Activated CD8-positive, alpha-beta memory T cell treated with anti-CD3 and anti-CD28 coated beads, Interleukin-2, amount 50 U/mL, for 4 hours (primary cell): ENCODE measurements around the gene PARK7.
"Not testable (repeated sequence)": the region's sequence is repeated elsewhere in the genome, so short reads cannot be mapped to it uniquely, and the experiment has no call there.

ENCODE experiments used
- DNase-seq: peaks from one replicate; pipeline ENCODE4 v3.0.0-alpha.2; 2020

The PARK7 gene

DNA sequence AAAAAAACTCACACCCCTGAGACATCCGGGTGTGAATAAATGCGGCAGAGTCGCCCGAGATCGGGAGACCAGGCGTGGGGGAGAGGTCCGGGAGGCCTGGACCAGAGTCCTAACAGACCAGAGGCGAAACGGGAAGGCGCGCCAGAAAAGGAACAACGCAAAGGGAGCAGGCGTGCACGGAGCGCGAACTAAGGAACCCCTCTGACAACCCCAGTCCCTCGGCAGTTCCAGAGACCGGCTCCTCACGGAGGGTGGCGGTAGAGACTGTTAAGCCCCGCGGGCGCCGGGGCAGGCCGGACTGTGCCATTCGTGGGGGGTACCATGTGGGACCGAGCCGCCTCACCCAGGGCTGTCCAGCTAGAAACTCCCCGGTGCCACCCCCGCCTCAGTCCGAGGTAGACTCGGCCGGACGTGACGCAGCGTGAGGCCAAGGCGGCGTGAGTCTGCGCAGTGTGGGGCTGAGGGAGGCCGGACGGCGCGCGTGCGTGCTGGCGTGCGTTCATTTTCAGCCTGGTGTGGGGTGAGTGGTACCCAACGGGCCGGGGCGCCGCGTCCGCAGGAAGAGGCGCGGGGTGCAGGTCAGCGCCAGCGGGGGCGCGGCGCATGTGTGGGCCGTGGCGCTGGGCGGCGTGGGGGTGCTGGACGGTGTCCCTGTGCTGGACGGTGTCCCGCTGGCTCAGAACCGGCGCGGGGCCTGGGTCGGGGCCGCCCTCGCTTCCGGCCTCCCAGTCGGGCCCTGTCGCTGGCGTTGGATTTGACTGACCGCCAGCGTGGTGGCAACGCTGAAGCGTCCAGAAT lies at the start of gene PARK7:
Gene PARK7, plus strand, starts transcription at position 496 of the 798 bp plus-strand sequence. CDS start 1,075 bp downstream, outside the sequence.
- DNase-seq = peak; percentile 99

DNA sequence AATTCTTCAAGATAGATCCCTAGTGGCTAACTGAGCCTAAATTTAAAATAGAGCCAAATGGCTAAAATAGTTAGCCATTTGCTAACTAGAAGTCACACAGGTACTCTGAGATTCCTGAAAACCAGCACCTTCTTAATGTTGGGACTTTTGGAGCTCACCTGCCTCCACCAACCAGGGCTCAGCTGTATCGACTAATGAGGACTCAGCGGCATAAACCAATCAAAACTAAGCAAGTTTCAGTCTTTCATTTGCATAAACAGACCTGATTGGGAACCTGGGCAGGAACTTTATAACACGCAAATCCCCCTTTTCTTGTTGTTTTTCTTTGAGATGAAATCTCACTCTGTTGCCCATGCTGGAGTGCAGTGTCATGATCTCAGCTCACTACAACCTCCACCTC lies 49.4 kb upstream of the PARK7 start:
- no peak for DNase-seq

DNA sequence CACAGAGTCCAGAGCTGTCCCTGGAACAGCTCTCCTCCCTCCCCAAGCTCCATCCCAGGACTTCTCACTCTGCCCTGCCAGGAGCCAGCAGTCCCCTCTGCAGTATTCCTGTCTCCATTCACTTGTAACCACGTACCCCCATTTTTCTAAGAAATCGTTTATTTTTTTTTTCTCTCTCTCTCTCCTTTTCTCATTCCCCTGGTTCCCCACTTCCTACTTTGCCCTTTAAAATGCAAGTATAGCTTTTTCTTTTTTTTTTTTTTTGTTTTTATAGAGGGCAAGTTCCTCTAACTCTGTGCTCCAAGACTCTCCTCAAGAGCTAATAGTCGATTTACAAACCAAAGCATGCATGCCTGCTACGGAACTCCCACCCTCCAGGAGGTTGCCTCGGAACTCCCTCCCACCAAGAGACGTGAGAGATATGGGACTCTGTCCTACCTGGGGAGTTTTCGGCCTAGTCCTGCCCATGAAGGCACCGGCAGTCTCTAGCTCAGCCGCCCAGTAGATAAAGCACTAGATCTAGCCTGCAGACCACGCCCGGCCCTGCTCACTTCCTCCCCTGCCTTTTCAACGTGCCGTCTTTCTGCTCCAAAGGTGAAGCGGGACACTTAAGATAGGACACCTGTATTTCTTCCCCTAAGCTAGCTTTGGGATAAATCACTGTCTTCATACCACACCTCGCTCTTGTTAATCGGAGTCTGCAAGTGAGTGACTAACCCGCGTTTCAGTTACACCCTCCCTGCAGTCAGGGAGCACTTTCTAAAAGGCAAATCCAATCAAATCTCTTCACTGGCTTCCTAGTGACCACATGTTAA lies 48.6 kb upstream of the PARK7 start:
- DNase-seq = no peak

DNA sequence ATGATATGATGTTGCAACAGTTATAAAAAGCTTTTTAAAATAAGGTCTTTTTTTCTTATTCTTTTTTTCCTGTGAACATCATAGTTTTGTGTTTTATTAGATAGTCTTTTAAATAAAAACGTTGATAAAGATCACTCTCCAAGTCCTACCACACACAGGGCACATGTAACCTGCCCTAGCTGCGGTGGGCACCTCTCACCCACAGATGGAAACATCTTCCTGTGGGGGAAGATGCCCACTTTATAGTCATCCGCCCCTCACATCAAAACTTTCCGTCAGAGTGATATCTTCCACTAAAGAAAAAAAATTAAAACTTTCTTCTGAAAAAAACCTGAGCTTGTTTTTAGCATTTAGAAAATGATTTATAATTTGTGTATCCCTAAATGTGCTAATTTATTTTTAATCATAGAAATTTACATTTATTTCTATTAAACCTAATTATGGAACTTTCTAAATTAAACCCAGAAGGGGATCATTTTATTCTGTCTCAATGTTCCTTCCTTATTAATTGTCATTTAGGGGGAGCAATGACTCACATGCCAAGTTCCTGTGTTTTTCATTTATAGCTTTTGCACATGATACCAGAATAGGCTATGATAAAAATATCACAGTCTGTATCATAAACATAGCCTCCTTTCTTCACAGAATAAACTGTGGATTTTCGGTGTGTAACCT lies 45.5 kb upstream of the PARK7 start:
- DNase-seq = peak; percentile 69

DNA sequence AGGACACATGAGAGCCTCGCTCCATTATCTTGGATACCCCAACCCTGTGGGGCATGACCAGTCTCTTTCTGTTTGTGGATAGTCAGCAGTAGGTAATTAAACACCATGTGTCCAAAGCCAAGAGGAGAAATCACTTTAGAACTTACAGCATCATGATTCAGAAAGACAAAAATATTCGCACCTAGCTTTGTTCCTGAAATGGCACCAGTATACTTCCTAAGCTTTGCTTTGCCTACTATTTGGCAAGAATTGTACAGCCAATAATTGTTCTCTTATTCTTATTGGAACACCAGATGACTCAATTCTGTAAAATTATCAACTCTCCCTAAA lies 45.0 kb upstream of the PARK7 start:
- DNase-seq = no peak

DNA sequence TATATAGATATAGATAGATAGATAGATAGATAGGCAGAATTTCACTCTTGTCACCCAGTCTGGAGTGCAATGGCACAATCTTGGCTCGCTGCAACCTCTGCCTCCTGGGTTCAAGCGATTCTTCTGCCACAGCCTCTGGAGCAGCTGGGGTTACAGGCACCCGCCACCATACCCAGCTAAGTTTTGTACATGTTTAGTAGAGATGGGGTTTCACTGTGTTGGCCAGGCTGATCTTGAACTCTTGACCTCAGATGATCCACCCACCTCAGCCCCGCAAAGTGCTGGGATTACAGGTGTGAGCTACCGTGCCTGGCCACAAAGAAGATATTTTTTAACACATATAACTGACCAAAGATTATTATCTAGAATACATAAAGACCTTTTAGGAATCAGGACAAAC lies 43.5 kb upstream of the PARK7 start:
- DNase-seq = not testable (repeated sequence)

DNA sequence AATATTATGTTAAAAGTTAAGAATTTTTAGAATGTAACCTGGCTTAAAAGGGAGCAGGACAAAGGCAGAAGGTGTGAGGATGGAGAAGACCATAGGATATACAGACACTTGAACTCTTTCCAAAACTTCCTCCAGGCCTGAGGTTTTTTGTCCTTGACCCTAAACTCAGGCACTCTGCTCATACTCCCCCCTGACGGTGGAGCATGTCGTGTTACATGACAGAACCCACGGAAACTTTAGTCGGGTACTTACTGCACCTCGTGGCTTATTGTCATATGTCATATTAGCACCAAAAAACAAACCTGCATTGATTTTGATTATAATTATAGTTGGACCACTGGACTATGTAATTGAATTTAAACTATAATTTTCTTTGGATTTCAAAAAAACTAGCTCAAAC lies 41.6 kb upstream of the PARK7 start:
- no peak for DNase-seq

DNA sequence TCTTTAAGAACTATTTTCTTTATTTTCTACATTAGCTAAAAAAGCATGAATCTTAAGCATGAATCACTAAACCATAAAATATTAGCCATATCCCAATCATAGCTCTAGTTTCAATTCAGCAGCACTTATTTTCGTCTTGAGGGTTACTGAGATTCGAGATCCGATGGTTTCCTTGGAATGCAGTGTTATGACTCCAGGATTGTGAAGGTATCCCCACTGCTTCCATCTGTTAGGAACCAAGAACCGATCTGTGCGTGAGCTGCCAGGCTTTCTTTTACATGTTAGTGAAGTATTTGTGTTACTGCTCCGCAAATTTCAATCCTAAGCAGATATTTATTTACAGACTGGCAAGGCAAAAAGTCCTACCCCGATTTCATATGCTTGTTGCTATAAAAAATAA lies 39.7 kb upstream of the PARK7 start:
- DNase-seq = no peak

DNA sequence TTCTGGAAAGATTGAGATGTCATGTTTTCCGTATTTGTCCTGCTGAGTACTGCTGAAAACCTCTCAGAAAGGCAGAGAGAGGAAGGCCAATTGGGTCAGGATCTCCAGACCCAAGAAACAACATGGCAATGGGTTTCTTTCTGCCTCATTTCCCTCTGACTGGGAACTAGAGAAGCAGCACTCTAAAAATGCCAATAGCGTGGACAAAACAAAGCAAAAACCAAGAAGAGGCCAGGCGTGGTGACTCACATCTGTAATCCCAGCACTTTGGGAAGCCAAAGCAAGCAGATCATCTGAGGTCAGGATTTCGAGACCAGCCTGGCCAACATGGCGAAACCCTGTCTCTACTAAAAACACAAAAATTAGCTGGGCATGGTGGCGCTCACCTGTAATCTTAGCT lies 39.2 kb upstream of the PARK7 start:
- no peak for DNase-seq

DNA sequence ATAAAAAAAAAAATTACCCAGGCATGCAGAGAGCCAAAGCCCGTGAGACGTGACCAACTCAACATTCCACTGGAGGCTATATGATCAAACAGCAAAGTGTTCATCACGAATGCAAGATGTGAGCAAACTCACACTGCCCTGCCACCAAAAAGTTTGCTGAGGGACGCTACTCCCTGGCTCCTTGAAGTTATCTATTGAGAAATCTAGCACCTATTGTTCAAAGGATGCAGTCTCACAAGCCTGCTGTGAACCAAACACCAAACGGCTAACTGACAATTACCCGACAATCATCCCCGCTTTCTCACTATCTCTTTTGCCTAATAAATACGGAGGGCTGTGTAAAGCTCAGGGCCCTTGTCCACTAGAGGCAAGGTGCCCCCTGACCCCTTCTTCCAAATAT lies 34.5 kb upstream of the PARK7 start:
- DNase-seq = not testable (repeated sequence)

DNA sequence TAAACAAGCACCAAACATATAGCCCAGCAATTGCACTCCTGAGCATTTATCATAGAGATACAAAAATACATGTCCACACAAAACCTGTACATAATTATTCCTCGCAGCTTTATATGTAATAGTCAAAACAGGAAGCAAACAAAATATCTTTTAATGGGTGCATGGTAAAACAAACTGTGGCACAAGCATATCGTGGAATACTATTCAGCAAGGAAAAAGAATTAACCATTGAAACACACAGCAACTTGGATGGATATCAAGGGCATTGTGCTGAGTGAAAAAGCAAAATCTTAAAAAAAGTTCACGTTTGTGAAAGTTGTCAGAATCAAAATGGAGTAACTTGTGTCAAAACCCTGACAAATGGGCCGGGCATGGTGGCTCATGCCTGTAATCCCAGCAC lies 33.3 kb upstream of the PARK7 start:
- no peak for DNase-seq

DNA sequence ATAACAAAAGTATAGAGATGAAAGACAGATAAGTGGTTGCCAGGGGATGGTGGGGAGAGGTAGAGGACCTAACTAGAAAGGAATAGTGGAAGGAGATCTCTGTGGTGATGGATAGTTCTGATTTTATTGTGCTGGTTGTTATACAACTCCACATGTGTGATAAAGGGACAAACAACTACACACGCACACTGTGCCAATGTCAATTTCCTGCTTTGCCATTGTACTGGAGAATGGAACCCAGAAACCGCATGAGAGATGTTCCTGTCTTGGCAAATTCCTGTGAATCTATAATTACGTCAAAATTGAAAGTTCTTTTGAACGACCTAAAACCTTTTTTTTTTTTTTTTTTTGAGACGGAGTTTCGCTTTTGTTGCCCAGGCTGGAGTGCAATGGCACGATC lies 31.9 kb upstream of the PARK7 start:
- no peak for DNase-seq

DNA sequence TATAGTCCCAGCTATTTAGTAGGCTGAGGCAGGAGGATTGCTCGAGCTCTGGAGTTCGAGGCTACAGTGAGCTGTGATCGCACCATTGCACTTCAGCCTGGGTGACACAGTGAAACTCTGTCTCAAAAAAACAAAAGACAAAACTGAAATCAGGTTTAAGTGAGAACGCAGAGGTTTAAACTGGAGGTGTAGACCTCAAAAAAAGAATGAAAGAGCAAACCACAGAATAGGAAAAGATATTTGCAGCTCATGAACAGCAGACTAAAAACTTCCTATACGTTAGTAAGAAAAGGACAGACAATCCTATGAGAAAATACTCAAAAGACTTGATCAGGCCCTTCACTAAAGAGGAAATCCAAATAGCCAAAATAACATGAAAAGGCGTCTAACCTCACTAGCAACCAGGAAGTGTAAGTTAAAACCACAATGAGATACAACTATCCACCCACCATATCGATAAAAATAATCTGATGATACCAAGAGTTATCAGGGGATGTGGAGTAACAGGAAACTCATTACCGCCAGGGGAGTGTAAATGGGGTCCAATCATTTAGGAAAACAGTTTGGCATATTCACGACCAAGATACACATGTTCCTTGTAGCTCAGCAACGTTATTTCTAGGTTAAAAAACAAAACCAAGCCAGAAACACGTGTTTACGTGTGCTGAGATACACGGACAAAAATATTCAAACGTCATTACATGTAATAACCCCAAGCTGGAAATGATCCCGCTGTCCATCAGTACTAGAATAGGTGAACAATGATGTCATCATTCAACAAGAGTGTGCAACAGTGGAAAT lies 30.7 kb upstream of the PARK7 start:
- no peak for DNase-seq

DNA sequence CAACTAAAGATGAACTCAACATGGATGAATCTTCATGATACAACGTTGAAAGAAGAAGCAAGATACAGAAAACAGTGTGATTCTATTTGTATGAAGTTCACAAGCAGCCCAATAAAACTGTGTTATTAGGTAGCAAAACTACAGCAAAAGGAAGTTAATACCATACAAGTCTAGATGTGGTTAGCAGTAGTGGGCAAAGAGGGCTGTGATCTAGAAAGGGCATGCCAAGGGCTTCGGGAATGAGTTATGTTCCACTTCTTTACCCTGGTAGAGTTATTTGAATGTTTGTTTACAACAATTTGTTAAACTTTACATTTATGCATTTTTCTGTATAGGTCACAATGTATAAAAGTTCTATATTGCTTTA lies 30.1 kb upstream of the PARK7 start:
- no peak for DNase-seq

DNA sequence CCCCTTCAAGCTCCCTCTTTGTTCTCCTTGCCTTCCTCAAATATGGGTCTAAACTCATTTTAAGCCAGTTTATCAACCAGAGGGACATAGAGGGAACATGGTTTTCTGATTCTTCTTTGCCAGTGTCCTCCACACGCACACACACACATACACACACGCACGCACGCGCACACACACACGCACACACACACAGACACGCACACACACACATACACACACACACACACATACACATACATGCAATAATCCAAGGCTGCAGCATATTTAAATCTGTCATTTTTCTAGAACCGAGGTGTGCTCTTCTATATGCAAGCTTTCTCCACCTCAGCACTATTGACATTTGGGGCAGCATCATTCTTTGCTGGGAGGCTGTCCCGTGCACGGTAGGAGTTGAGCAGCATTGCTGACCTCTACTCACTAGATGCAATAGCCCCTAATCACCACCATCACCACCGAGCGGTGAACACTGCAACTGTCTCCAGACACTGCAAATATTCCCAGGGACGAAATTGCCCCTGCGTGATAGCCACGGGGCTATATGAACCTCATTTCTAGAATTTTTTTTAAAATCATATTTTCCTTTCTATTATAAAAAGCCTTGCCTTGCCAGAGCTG lies 28.9 kb upstream of the PARK7 start:
- DNase-seq = no peak

DNA sequence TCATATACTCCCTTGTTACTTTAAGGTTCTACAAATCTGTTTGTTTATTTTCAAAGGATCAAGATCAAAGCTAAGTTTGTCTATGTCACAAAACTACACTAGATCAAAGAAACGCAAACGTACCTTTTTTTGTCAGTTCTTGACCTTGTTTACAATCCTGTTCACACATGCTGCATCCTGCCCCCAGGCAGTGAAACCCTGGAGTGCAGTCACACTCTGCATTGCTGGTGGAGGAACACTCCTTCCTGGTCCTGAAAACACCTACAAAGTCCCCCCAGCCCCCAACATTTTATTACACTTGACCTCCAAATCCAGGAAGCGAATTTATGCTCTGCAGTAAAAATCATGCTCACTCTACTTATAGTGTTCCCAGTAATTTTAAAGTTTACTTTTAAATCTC lies 23.4 kb upstream of the PARK7 start:
- DNase-seq = no peak

DNA sequence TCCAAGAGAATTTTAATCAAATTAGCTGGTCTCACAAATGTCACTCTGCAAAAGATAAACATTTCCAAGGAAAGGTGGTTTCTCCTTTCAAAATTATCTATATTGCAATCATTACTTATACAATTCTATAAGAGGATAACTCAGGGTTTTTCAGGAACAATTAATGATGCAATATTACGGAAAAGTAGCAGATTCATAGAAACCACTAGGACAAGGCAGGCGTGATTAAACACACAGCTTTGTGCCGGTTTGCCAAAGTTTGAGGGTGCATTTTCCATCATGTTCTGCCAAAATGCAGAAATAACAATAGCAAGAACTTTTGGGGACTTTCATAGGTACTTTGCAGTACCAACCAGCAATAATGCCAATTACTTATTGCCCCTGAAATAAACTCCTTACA lies 21.5 kb upstream of the PARK7 start:
- DNase-seq = no peak

DNA sequence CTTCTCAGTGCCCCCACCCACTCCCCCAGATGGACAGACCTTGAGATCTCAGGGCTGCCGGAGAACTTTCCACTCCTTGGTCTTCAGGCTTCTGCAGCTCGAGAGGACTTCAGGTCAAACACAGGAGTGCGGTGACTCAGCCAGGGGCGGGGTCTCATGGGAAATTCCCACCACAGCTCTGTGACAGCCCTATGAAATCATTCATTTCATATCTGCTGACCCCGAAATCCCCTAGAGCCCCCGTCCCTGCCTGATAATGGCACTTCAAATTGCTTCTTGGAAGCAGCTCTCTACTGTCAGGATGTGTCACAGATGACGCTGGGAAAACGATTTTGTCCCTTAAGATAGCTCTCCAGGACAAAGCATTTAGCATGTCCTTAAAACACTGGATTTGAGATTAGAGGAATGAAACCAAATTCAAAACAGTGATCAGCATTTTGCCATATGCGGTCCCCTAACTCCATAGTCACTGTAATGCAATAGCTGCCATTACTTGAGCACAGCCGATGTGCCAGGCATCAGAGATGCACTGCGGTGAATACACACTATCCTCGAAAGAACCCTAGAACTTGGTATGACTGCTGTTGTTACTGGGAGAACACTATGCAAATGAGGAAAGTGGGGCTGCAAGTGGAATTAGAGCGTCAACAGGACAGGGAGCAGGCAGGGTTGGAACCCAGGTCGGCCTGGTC lies 20.6 kb upstream of the PARK7 start, which contains the start of gene TNFRSF9:
Gene TNFRSF9, minus strand, starts transcription at position 95 of the 692 bp plus-strand sequence. CDS start 845 bp downstream, outside the sequence.
- DNase-seq = peak; percentile 88

DNA sequence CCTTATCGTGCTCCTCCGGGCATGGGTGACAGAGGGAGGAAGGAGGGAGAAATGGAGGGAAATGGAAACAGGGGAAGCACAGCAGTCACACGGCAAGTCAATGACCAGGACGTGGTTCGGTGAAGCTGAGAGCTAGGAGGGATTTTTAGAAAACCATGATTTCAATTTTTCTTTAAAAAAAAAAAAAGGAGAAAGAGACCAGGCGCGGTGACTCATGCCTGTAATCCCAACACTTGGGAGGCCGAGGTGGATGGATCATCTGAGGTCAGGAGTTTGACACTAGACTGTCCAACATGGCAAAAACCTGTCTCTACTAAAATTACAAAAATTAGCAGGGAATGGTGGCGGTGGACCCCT lies 20.1 kb upstream of the PARK7 start:
- no peak for DNase-seq

DNA sequence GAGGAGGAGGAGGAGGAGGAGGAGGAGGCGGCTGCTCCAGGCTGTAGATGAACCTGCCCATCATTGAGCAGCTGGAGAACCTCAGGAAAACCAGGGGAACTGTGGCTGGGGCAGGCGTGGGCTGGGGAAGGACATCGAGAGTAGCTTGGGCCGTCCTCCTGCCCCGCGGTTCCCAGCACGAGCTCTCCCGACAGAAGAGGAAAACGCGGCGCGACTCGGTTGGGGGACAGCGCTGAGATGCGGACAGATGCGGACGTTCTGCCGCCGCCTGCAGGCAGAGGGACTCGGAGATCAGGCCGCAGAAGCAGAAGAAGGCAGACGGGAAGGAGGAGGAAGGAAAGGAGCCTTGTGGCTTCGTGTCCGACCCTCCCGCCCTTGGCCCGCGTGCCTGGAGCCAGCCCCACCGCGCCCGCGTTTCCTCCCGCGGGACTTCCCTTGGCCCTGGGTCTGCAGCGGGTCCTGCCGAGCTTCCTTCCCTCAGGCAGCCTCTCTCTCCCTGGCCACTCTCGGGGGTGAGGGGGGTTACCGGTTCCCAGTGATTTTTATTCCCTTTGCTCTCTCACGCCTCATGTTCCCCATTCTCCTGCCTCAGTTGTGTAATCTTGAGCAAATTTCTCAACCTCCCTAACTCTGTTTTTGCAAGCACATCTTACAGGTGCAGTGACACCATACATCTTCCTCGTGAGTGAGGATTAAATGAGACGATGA lies 19.1 kb upstream of the PARK7 start:
- peak; percentile 52 for DNase-seq

DNA sequence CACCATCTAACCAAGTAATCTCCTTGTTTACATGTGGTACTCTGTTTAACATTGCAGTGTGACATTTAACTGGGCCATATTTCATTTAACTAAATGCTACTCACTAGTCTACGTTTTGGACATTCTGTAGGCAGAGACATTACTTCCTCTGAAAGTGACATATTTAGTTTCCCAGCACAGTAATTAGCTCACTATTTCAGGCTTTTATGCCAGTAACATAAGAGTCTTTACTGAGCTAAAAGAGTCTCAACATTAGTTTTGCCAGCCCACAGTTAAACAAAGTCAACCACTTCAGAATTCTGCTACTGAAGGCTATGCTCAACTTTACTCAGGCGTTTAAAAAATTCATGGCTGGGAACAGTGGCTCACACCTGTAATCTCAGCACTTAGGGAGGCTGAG lies 18.3 kb upstream of the PARK7 start:
- DNase-seq = no peak
